Lower lobe of right lung (tissue), 2 donors: ENCODE measurements around the gene VAPA. TPM values are rescaled to one million over a fixed set of nuclear protein-coding genes. Genes with fewer than 3 reads are reported as not detected.

ENCODE experiments used
- ATAC-seq, 2 donors: fragments of 200-7000 bp; cut with Tn5 transposase; one replicate each; pipeline ENCODE4 v1.9.1; 2020 to 2022; ENCODE audit warnings: mild to moderate bottlenecking in 2 of 2, moderate library complexity in 2 of 2
- DNase-seq: peaks from one replicate; pipeline ENCODE4 v3.0.0-alpha.2; 2020
- H3K27ac ChIP-seq: fragments of 200-600 bp; one replicate; pipeline ENCODE4 v1.8.0; 2022
- H3K27me3 ChIP-seq: fragments of 200-600 bp; one replicate; pipeline ENCODE4 v1.8.0; 2022; ENCODE audit warnings: low read depth
- H3K36me3 ChIP-seq: fragments of 200-600 bp; one replicate; pipeline ENCODE4 v1.8.0; 2022; ENCODE audit warnings: mild to moderate bottlenecking
- H3K4me1 ChIP-seq: fragments of 200-600 bp; one replicate; pipeline ENCODE4 v1.8.0; 2022
- H3K4me3 ChIP-seq: fragments of 200-600 bp; one replicate; pipeline ENCODE4 v1.8.0; 2022; ENCODE audit warnings: mild to moderate bottlenecking
- H3K9me3 ChIP-seq: fragments of 200-600 bp; one replicate; pipeline ENCODE4 v1.8.0; 2022
- CTCF ChIP-seq: fragments of 200-600 bp; IDR thresholded peaks from one replicate; pipeline ENCODE4 v1.8.0; 2022; ENCODE audit warnings: antibody characterized with exemption, mild to moderate bottlenecking
- intact Hi-C: fragments of 100-400 bp; cut with DNase I; formaldehyde crosslinking; loops from one replicate; pipeline ENCODE4 v1.11.0; 2022
- total RNA-seq: library from RNA; stranded (reverse); fragmentation: NEBNext Ultra II Directional; extraction: Animal tissue kit (Norgen Biotek cat#: 25700); gene quantifications from one replicate; pipeline ENCODE4 v1.2.1, GENCODE V29; 2021
- donor health status: DM: no; HTN: yes; CAD: no; lungs with severe emphysema.

The VAPA gene
- total RNA-seq, 1 donor from 2014 or later = 235 TPM

GRCh38 chr18:9913151-9913525 is 678 bp upstream of the VAPA start:
- no peaks in the 10 kb centered on the region for H3K9me3 ChIP-seq
- H3K4me1 ChIP-seq = peaks cover 33% of the 10 kb centered on the region
- intact Hi-C loops = no loop called here
- DNase-seq (no peak), ATAC-seq (peak; percentile 2 to 19)
- no peak for TF ChIP-seq CTCF
- H3K27me3 ChIP-seq = no peaks in the 10 kb centered on the region
- H3K36me3 ChIP-seq = no peaks in the 10 kb centered on the region
- H3K27ac ChIP-seq = peak overlapping the region; percentile 98
- peak overlapping the region; percentile 90 for H3K4me3 ChIP-seq

GRCh38 chr18:9914334-9914583 is 443 bp downstream of the VAPA start:
- intact Hi-C loops = no loop called here
- Histone ChIP-seq H3K4me3 (peak overlapping the region; percentile 90), H3K9me3 (no peaks in the 10 kb centered on the region), H3K27ac (peak overlapping the region; percentile 98), H3K27me3 (no peaks in the 10 kb centered on the region), H3K36me3 (no peaks in the 10 kb centered on the region), H3K4me1 (peaks cover 44% of the 10 kb centered on the region)
- ATAC-seq = no peak
- no peak for TF ChIP-seq CTCF
- no peak for DNase-seq

- peak overlapping the region; percentile 90 for H3K4me3 ChIP-seq
- H3K9me3 ChIP-seq = no peaks in the 10 kb centered on the region
- peak overlapping the region; percentile 98 for H3K27ac ChIP-seq
- DNase-seq (peak; percentile 89), ATAC-seq (peak; percentile 55 to 65)
- intact Hi-C loops = no loop called here
- TF ChIP-seq CTCF = no peak
- H3K27me3 ChIP-seq = no peaks in the 10 kb centered on the region
- H3K36me3 ChIP-seq = no peaks in the 10 kb centered on the region
- peaks cover 49% of the 10 kb centered on the region for H3K4me1 ChIP-seq
Observed at GRCh38 chr18:9914584-9915290, 921 bp downstream of the VAPA start.

GRCh38 chr18:9915291-9916076 is 1.7 kb downstream of the VAPA start:
- H3K27me3 ChIP-seq = no peaks in the 10 kb centered on the region
- peaks cover 56% of the 10 kb centered on the region for H3K4me1 ChIP-seq
- DNase-seq (no peak), ATAC-seq (no peak)
- H3K27ac ChIP-seq = peak overlapping the region; percentile 98
- intact Hi-C loops = no loop called here
- TF ChIP-seq CTCF = no peak
- no peaks in the 10 kb centered on the region for H3K36me3 ChIP-seq
- H3K4me3 ChIP-seq = peak overlapping the region; percentile 90
- no peaks in the 10 kb centered on the region for H3K9me3 ChIP-seq

- peak overlapping the region; percentile 90 for H3K4me3 ChIP-seq
- no peaks in the 10 kb centered on the region for H3K27me3 ChIP-seq
- no peak for DNase-seq
- H3K27ac ChIP-seq = peak overlapping the region; percentile 98
- H3K9me3 ChIP-seq = no peaks in the 10 kb centered on the region
- ATAC-seq = no peak
- H3K4me1 ChIP-seq = peaks cover 59% of the 10 kb centered on the region
- H3K36me3 ChIP-seq = no peaks in the 10 kb centered on the region
- TF ChIP-seq CTCF = no peak
- intact Hi-C loops = no loop called here
Observed at GRCh38 chr18:9916077-9916639, 2.3 kb downstream of the VAPA start.
